ENCODE data around the gene B3GALT5.

The B3GALT5 gene

DNA sequence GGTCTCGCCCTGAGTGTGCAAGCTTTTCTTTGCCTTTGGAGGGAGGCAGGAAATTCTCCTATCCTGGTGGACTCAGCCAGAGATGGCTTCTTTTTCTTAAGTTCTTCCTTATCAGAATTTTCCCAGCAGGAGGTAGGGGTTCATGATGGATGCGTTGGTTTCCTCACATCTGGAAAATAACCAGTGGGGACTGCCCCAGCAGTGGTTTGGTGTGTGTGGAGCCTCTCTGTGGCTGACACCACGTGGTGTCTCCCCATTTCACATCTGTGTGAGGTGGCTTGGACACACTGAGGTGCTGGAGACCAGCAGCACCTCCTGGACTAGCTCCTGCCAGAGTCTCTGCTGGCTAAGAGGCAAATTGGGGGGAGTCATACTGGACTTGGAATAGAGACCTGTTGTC, 32.6 kb downstream of the B3GALT5 start:
- no peak for DNase-seq (ENCODE audit: low spot score)

DNA sequence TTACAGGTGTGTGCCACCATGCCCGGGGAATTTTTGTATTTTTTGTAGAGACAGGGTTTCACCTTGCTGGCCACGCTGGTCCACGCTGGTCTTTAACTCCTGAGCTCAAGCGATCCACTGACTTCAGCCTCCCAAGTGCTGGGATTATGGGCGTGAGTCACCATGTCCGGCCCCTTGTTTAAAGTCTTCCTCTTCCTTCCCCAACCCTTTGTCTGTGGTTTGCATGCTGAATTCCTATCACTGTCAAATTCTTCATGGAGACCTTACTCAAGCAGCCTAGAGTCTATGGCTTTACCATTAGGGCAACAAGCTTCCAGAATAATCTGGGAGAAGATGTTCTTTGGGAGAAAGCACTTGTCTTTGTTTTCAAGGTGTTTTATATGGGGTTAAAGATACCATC, 34.7 kb downstream of the B3GALT5 start:
- DNase-seq (ENCODE audit: low spot score) = no peak

DNA sequence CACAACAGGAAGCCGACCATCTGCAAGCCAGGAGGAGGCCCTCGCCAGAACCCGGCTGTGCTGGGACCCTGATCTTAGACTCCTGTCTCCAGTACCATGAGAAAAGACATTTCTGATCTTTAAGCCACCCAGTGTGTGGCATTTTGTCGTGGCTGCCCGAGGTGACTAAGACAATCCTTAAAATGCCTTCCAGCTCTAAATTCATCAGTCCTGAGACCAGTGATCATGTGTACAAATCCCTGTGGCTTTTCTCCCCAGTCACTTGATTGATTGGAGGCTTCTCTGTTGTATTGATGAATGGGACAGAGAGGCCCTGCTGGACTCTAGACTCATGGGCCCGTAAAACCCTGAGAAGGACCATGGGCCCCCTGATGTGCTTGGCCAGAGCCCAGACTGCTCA, 36.1 kb downstream of the B3GALT5 start:
- DNase-seq (ENCODE audit: low spot score) = no peak

DNA sequence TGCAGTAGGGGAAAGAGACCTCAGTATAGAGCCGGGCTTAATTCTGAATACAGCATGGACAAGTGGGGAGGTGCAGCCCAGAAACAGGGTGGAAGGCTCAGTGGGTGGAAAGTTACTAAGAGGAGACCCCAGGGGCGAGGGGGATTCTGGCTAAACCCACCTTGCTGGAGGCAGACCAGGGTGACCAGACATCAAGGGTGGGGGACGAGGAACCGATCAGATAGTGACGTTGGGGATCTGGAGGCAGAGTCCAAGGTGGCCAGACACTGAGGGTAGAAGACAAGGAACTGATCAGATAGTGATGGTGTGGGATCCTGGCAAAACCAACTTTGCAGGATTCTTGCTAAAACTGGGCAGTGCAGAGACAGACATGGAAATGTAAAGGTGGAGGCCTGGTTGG, 36.8 kb downstream of the B3GALT5 start:
- DNase-seq (ENCODE audit: low spot score) = no peak

DNA sequence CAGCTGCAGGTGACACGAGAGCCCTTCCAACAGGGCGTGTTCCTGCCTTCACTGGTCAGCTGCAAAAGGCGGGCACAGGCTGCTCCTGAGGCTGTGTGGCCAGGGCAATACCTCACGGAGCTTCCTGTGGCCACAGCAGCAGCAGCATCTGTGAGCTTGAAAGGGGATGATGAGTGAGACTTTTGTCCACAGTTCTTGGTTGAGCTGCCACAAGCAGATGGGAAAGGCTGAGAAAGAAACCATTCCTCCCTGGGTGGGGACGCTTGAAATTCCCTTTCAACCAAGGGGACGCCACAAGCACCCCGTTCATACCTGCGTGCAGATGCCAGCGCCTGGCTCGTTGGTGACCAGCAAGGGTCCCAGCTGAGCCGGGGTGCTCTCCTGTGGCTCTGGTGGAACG, 37.6 kb downstream of the B3GALT5 start:
- no peak for DNase-seq (ENCODE audit: low spot score)

DNA sequence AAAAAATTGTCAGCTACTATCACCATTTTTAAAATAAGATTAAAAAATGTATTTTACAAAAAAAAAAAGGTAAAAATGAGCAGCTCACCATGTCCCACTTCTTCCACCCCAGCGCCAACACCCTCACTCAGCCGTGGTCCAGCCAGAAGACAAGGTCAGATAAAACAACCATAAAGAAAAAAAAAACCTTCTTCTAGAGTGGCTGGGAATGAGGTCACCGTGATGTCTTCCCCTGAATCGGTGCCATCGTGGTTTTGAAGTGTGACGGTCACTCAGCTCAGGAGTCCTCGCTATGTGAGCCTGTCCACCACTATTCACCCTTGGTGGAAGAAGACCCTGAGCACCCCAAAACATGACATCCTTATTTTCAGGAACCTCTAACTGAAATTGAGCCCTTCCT, 38.1 kb downstream of the B3GALT5 start:
- no peak for DNase-seq (ENCODE audit: low spot score)

DNA sequence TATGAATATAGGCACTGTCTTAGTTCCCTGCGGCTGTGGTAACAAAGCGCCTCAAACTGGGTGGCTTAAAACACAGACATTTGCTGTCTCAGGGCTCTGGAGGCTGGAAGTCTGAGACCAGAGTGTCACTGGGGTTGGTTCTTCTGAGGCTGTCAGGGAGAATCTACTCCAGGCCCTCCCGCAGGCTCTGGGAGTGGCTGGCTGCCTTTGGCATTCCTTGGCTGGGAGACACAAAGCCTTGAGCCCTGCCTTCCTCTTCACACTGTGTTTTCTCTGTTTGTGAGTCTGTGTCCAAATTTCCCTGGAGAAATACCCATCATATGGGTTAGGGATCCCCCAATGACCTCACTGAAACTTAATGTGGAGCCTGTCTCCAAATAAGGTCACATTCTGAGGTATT, 38.5 kb downstream of the B3GALT5 start:
- DNase-seq (ENCODE audit: low spot score) = no peak

DNA sequence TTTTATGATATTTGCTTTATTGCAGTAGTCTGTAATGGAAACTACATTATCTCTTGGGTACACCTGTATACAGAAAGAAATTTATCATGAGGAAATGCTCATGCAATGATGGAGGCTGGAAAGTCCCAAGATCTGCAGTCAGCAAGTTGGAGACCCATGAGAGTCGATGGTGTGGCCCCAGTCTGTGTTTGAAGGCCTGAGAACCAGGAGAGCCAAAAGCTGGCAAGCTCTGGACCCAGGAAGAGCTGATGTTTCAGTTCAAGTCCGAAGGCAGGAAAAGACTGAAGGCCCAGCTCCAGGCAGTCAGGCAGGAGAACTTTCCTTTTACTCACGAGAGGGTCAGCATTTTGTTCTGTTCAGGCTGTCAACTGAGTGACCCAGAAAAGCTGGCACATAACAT, 42.2 kb downstream of the B3GALT5 start:
- DNase-seq (ENCODE audit: low spot score) = no peak

DNA sequence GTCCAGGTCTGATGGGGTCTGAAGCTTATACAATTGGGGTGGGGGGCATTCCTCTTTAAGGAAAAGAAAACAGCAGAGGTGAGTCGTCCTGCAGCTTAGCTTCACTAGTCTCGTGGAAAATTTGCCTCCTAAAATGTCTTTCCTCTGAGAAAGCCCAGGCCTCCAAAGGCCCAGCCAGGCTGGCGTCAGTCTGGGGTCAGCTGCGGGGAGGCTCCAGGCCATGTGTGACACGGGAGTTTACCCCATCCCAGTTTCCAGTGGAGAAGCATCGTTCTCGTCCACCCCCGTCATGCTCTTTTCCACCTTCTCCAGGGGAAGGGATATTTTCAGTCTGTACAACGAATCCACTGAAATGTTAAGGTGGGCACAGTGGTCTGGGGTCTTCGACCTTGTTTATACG, 42.8 kb downstream of the B3GALT5 start:
- no peak for DNase-seq (ENCODE audit: low spot score)

DNA sequence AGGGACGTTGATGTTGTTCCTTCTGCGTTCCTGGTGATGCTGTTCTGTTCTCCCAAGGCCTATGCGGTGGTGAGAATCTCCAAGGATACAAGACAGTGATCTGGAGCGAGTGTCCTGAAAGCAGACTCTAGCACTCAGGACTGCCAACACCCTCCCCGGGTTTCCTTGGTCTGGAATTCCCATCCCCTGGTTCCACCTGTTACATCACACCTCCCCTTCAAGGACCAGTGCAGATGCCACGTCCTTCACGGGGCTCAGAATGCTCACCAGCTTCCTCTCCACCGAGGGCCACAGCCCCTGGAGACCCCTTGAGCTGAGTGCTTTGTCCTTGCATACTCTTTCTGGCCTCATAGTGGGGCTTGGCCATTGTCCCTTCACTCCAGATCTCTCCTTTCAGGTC, 43.5 kb downstream of the B3GALT5 start:
- no peak for DNase-seq (ENCODE audit: low spot score)

DNA sequence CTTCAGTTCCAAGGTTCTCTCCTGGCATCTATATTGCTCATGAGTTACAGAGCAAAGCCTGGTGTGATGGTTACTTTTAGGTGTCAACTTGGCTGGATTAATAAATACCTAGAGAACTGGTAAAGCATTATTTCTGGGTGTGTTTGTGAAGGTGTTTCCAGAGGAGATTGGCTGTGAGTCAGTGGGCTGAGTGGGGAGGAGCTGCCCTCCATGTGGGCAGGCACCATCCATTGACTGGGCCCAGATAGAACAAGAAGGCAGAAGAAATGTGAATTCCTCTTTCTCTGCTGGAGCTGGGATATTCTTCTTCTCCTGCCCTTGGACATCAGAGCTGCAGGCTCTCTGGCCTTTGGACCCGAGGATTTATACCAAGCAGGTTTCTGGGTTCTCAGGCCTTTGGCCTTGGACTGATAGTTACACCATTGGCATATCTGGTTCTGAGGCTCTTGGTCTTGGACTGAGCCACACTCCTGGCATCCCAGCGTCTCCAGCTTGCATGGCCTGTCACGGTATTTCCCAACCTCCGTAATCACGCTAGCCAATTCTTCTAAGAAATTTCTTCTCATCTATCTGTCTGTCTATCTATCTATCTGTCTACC, 44.5 kb downstream of the B3GALT5 start:
- DNase-seq (ENCODE audit: low spot score) = no peak

DNA sequence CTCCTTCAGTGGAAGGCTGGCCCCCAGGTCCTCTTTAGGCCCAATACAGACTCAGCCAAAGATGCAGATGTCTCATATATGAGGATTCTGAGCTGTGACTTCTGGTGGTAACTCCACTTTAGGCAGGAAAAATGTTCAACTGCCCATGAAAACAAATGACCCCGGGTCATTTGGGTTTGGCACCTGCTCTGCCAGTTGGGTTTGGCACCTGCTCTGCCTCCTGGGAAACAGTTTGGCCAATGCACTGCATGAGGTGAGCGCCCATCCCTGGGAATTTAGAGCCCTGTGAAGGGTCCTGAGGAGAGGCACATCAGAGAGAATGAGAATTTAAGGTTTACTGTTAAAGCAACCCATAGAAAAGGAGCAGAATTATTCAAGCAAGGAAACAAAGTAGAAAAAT, 45.3 kb downstream of the B3GALT5 start:
- no peak for DNase-seq (ENCODE audit: low spot score)

DNA sequence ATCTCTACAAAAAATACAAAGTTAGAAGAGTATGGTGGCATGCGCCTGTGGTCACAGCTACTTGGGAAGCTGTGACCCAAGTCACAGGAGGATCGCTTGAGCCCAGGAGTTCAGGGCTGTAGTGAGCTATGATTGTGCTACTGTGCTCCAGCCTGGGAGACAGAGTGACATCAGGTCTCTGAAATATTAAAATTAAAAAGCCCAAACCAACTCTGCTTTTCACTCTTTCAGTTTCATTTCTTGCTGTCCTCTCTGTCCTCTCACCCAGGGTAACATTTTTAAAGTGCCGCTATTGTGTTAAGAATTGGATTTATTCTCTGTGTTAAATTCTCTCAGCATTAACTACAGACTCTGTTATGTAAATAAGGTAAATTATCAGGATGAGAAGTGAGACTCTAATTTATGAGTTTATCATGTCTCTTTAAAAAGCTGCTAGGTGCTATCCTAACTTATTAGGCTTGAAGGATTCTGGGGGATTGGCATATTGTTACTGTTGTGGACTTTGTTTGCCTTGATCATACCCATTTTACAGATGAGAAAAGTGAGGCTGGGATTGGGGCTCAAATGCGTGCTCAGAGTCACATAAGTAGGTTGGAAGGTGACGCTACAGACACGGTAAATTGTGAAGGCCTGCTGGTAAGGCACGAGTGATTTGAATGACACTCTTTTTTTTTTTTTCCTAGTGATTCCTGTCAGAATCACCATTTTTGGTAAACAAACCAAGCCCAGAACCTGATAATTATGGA, 46.5 kb downstream of the B3GALT5 start:
- DNase-seq (ENCODE audit: low spot score) = no peak

DNA sequence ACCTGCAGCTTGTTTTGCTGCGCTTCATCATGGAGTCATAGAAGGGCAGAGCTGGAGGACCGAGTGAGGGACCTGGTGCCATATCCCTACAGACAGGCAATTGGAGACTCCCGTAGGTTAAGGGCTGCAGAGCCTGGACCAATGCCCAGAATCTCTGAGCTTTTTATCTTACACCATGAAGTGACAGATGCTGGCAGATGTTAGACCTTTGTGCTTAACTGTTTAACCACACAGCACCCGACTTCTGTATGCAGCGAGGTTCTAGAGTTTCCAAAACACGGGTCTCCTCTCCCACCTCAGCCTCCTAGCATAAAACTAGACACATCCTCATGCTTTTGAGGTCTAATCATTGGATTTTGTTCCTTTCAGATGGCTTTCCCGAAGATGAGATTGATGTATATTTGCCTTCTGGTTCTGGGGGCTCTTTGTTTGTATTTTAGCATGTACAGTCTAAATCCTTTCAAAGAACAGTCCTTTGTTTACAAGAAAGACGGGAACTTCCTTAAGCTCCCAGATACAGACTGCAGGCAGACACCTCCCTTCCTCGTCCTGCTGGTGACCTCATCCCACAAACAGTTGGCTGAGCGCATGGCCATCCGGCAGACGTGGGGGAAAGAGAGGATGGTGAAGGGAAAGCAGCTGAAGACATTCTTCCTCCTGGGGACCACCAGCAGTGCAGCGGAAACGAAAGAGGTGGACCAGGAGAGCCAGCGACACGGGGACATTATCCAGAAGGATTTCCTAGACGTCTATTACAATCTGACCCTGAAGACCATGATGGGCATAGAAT, 47.6 kb downstream of the B3GALT5 start:
- DNase-seq (ENCODE audit: low spot score) = no peak

DNA sequence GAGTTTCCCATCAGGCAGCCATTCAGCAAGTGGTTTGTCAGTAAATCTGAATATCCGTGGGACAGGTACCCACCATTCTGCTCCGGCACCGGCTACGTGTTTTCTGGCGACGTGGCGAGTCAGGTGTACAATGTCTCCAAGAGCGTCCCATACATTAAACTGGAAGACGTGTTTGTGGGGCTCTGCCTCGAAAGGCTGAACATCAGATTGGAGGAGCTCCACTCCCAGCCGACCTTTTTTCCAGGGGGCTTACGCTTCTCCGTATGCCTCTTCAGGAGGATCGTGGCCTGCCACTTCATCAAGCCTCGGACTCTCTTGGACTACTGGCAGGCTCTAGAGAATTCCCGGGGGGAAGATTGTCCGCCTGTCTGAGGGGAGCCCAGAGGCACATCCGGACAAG, 48.4 kb downstream of the B3GALT5 start:
- DNase-seq (ENCODE audit: low spot score) = no peak

DNA sequence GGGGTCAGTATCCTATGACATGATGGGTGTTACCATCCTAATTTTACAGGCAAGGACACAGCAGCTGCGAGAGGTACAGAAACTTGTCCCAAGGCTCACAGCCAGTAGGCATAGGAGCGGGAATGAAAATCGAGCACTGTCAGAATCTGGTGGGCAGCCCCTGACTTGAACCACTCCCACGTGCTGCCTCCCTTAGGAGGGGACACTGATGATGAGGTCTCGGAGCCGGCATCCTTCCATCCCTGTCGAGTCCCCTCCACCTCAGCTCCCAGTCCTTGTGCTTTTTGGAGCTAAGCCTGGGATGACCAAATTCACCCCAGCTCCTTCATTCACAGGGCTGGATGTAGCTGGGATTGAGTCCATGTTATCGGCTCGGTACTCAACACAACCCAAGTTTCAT, 49.0 kb downstream of the B3GALT5 start:
- DNase-seq (ENCODE audit: low spot score) = no peak

DNA sequence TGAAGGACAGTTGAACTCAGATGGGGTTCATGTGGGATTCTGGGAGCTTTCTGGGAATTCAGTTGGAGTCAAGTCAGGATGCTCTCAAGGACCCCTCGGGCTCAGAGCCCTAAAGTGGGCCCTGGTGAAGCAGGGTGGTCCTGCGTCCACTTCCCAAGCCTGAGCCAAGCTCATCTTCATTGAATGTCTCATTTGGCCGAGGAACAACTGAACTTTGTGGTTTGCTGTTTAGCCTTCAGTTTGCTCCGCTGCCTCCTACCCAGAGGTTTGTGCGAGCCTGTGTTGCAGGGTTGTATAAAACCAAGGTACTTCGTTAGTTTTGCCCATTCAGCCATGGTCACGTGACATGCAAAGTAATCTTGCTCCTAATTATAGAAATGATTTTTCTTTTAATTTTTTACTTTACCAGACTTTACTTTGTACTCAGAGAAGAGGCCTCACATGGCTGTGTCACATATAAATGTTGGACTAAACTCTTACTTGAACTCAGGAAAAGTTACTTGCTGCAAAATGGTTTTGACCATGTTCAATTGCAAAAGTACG, 49.7 kb downstream of the B3GALT5 start:
- no peak for DNase-seq (ENCODE audit: low spot score)

DNA sequence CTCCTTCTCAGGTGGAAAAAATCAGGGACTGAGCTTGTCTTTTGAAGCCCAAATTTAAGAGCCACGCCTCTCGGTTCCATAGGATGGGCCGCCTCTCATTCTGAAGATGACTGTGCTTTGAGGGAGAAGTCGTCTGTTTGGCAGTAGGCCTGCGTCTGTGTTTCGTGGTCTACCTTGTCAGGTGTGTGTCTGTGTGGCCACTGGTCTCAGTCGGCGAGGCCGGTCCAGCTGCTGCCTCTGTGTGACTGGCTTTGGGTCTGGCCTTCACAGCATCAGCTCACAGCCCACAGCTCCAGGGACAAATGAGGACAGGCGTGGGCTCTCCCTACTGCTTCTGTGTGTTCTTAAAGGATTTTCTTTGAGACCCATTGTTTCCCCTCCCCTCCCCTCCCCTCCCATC, 50.3 kb downstream of the B3GALT5 start:
- DNase-seq (ENCODE audit: low spot score) = no peak

DNA sequence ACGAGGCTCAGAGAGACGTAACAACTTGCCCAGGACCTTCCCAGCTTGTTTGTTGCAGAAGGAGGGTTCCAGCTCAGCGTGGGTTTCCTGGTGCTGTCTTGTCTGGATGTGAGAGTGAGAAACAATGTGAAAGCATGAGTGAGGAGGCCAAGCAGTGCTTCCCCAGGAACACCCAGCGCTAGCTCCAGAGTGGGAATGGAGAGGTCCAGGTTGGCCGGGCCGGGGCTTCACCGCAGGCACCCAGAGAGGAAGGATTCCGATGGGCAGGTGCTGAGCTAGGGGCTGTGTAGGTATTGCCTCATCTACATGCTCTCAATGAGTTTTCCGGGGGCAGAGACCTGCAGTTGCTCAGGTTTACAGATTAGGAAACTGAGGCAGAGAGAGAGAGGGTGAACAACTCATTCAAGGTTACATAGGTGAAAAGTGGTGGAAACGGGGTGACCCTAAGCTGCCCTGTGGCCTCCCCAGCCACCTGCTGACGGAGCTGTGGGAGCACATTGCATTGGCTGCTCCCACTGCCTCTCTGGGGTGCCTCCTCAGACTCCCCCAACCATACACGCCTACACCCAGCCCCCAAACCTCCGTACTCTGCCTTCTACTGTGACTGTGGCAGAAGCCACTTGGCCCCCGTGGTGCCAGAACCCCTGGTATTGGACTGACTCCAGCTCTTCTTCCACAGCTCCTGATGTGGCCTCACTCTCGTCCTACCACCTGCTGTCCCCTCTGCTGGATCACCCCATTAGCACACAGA, 51.2 kb downstream of the B3GALT5 start:
- no peak for DNase-seq (ENCODE audit: low spot score)

DNA sequence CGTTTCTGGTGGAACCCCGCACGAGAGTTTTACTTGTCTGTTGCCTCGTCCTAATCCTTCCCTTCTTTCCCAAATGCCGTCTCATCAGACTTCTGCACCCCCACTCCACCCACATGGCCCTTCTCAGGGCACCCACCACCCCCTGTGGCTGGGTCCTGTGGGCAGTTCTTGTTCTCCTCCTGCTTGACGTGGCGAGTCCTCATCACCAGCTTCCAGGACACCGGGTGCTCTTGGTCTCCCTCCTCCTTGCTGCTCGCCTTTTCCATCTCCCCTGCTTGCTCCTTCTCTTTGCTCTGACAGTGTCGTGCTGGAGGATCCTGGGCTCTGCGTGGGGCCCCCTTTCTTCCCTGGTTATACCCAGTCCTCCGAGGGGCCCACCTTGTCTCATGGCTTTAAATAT, 51.8 kb downstream of the B3GALT5 start:
- no peak for DNase-seq (ENCODE audit: low spot score)

DNA sequence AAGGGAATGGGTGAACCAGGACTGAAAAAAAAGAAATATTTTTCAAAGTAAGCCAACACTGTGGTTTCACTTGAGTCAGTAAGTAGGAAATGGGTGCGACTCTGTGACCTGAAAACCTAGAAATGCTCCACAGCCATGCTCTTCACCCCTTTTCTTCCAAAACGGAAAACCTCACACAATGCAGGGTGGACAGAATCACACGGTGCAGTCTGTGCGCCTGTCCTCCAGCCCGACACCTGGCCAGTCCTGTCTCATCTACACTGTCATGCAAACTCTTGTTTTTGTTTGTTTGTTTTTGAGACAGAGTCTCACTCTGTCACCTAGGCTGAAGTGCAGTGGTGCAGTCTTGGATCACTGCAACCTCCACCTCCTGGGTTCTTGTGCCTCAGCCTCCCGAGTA, 53.3 kb downstream of the B3GALT5 start:
- no peak for DNase-seq (ENCODE audit: low spot score)

DNA sequence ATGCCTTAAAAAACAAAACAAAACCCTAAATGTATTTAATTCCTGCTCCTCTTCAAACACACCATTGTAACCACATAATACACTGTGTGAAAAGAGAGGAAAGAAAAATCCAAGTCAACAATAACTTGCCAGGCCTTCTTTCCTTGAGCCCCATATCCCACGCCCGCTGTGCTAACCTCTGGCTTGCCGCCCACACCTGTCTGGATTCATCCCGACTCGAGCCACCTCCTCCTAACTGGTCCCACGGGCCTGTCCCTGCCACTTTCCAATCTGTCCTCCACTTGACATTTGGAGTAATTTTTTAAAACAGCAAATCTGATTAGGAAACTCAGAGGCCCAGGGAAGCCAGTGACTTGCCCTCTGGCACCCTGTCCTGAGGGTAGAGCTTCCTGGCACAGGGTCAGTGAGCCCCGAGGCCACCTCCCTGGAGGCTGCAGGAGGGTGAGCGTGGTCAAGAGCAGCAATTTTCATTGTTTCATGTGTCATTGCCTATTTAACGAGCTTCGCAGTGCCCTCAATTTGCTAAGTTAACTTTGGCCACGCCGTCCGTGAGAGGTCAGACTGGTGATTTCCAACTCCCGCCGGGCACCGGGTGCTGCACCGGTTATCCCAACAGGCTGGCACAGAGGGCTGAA, 54.1 kb downstream of the B3GALT5 start:
- DNase-seq (ENCODE audit: low spot score) = no peak

All from left forelimb (tissue), 1 donor.